ENCODE measurements around the gene USPL1.
"Not testable (repeated sequence)": the region's sequence is repeated elsewhere in the genome, so short reads cannot be mapped to it uniquely, and the experiment has no call there.

USPL1 gene

DNA sequence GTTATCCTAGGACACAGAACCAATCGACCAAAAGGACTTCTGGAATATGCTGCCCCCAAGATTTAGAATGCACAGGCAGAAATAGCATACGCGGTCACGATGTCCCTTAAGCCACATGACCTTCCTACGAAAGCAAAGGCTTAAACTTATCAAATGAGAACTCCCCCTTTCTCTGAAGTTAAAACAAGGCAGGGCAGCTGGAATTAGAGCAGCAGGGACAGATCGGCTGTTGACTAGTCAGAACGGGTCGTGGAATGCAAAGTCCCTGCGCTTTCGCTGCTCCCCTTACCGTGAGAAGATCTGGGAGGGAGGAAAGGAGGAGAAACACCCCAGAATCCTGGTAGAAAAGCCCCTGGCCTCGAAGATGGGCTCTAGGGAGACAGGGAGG lies 799 bp upstream of the USPL1 start:
- no peak for DNase-seq

DNA sequence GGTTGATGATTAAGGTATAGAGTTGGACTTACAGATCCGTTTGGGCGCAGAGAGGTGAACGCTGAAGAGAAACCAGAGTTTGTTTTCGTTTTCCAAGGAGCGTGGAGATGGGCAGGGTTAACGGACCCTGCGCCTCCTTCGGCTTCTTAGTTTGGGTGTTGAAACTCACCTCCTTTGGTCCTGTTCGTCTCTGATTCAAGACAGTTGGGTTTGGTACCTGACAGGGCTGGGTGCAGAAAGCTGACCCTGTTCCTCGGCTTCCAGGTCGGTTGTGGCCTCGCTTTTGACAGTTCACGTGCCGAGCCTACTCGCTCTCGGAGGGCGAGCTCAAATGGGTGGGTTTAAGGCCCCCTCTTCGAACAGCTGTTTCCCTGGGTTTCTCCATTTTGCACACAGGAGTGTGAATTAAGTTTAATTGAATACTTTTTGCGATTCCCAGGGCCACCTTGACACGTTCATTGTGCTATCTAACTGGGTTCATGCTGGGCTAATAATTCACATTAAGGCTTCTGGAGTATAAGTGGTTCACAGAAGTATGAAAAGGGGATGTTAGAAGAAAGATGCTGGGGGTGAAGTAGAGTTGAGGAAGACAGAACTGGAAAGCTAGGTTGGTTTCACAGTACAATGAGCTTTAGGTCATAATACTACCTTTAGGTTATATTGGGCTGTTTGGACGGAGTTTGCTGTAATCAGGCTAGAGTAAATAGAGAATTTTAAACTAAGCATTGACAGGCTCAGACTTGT lies 638 bp downstream of the USPL1 start:
- DNase-seq, result no peak

DNA sequence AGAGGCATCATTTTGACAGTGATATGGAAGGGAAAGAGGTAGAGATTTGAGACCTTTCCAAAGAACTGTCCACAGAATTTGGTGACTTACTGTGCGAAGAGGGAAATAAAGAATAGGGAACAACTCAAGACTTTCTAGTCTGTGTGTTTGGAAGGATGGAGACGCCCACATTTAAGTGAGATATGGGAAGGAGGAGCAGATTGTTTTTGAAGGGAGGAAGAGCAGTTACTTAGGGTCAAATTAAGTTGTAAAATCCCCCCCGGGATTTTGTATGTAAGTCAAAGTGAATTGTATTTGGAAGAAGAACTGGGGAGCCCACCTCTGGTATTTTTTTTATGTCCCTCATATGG lies 1.2 kb downstream of the USPL1 start:
- no peak for DNase-seq

DNA sequence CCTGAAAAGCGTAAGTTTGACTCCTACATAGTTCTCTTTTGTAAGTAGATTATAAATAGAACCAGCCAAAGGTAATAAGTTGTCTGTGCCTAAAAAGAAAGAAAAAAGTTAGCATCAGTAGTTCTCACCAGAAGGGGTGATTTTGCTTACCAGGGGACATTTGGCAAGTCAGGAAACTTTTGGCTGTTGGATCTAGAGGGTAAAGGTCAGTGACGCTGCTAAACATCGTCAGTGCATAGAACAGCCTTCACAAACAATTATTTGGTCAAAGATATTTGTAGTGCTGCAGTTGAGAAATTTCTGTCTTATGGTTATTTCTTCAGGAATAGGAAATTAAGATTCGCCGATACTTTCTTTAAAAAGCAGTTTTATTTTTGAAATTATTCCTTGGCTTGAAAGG lies 2.0 kb downstream of the USPL1 start:
- DNase-seq, result no peak

DNA sequence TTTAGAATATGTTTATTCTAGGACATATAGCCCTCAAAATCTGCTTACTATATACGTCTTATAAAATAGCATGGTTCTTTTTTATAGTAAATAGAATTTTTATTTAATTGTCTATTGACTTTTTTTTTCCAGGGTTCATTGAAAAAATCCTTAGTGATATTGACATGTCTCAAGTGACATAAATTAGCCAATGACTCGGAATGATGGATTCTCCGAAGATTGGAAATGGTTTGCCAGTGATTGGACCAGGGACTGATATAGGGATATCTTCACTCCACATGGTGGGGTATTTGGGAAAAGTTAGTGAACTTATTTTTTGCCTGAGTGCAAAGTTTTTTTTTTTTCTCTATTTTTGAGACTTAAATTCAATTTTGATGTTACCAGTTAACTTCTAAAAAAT lies 3.2 kb downstream of the USPL1 start:
- no peak for DNase-seq

DNA sequence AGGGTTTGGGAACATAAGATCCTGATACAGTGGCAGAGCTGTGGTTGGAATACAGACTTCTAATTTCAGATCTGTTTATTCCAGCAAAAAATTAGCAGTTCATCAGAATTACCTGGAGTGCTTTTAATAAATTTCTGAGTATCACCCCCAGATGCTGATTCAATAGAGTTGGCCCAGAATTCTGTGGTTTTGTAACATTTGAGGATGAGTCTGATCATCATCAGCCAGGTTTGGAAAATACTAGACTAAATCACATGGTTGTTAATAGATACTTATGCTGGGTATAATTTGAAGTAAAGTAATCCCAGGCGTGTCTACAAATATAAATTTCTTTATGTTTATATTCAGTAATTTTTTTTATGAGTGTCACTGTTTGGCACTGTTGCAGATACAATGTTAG lies 4.8 kb downstream of the USPL1 start:
- DNase-seq, result no peak

DNA sequence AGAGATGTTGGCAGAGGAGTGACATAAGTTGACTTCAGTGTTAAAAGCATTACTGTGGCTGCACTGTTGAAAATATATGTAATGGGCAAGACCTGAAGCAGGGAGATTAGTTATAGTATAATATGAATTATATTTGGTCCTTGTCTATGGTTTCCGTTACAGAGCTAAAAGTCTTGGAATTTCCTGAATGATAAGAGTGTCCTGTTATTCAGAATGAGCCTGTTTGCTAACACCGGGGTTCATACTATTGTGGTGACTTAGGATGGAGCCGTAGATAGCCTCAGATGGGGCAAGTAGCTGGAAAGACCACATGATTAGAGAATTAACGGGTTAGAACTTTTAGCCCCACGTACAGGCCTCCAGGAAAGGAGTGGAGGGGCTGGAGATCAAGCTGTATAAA lies 5.7 kb downstream of the USPL1 start:
- no peak for DNase-seq

DNA sequence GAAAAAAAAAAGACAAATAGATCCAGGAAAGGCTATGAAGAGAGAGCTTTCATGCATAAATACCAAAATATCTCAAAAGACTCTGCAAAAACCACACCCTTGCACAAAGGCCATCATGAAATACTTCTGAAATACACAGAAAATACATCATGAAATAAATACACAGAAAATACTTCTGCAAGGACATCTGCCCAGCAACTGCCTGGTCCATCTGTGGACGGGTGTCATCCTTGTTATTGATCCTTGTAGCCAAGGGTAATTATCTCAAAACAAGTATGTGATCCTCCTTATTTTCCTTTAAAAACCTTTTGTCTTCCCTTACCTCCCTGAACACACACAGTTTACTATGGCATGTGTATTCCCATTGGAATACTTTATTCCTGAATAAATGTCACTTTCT lies 6.9 kb downstream of the USPL1 start:
- DNase-seq, result no peak

DNA sequence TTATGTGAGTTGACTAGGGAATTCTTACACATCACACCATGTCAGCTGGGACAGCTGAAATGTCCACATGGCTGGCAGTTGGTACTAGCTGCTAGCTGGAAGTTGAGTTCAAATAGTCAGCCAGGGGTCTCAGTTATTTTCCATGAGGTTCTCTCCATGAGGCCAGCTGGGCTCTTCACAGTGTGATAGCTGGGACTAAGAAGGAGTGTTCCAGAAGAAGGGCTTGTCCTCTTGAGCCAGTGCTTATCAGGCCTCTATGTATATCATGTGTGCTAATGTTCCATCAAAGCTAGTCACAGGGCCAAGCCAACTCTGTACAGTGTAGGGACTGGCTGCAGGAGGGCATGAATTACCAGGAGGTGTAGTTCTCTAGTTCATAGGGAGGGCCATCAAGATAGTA lies 11.8 kb downstream of the USPL1 start:
- no peak for DNase-seq

DNA sequence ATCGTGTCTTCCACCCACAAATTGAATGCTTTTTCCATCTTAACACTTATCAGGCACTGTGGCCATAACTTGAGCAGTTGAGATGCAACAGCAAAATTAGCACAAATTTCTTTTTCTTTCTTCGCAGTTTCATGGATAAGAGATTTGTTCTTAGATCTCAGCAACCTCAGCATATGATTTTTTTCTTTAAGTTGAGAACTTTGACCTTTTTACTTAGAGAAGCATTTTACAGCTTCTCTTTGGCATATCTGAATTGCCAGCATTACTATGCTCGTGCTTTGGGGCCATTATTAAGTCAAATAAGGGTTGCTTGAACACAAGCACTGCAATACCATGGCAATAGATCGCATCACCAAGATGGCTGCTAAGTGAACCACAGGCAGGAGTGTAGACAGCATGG lies 16.1 kb downstream of the USPL1 start:
- no peak for DNase-seq

DNA sequence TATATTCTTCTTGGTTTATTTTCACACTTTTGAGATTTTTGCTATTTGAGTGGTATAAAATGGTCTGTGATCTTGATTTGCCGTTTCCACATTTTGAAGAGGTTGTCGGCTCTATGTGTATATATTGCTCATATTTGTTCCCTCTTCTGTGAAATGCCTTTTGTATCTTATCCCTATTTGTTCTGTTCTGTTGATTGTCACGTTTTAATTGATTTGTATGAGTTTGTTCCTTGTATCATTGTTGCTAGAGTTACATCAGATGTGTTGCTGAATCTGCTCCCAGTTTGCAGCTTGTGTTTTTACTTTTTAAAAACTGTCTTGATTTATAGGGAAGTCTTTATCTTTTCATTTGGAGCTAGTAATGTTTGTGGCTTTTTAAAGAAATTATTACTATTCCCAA lies 17.1 kb downstream of the USPL1 start:
- no peak for DNase-seq

DNA sequence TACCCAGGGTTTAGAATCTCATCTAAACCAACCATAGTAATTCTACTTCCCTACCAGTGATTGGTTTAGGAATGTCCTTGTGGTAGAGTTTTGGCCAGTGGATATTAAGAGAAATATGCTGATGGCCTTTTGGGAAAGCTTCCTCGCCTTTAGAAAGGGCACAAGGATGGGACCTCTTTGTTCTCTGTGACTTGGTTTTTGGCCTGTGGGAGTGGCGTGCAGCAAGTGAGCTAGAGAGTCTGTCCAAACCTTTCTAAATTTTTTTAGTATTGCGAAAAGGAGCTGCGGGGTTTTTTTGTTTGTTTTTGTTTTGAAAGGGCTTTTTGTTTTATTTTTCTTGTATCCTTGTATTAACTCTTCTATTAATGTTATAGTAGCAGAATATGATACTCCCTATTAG lies 20.6 kb downstream of the USPL1 start:
- no peak for DNase-seq

DNA sequence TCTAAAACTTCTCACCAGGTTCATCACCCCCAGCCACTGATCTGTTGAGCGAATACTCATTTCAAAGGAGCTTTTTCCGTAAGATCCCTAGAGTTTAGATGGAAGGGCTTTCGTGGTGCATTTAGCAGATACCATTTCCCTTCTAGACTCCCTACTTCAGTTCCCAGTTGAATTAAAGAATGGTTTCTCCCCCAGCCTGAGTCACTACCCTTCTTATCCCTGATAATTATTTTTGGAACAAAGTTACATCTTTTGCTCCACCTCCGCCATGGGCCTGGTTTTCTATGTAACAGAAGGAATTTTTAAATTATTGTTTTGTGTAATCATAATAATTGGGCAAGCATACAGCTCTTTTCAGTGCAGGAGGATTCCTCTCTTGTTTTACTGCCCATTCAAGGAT lies 22.0 kb downstream of the USPL1 start:
- no peak for DNase-seq

DNA sequence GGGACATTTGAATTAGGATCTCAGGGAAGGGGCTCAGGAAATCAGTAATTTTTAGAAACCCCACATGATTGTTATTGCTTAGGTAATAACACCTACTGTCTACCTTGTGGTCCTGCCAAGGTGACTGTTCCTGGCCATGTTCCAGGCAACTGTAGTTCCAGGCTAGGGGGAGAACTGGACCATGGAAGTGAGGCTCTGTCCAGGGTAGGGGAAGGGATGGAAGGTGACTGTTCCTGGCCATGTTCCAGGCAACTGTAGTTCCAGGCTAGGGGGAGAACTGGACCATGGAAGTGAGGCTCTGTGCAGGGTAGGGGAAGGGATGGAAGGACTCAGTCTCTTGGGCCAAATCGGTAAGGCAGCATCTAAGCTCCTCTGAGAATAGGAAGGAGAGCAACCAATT lies 23.5 kb downstream of the USPL1 start:
- DNase-seq, result not testable (repeated sequence)

DNA sequence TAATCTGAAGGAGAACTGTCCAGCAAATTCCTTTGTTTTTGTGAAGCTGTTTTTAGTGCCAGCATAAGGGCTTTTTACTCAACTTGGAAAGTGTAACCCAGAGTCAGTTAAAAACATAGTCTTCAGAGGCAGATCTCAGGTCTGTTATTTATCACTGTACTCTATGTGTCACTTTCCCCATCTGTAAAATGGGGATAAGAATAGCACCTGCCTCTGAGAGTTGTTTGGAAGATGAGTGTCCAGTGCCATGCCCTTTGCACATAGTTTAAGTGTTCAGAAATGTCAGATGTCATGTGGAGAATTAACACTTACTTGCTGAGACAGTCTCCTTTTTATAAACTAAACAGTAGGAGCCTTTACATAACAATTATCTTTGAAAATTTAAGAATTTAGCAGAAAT lies 27.9 kb downstream of the USPL1 start:
- DNase-seq, result no peak

DNA sequence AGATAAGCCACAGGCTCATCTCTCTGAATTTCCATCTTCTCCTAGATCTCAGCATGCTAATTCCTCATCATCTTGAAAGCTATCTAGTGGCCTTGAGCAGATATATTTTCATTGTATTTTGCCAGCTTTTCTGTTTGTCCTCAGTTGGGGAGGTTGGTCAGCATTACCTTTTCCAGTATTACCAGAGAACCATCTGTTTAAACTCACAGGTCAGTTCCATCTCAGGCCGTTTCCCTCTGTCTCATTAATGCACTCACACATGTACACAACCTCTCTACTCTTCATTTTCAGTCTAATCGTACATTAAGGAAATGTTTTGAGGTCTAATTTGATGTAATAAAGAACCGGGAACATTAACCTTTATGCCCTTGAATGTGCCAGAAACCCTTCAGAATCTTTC lies 29.7 kb downstream of the USPL1 start:
- no peak for DNase-seq

DNA sequence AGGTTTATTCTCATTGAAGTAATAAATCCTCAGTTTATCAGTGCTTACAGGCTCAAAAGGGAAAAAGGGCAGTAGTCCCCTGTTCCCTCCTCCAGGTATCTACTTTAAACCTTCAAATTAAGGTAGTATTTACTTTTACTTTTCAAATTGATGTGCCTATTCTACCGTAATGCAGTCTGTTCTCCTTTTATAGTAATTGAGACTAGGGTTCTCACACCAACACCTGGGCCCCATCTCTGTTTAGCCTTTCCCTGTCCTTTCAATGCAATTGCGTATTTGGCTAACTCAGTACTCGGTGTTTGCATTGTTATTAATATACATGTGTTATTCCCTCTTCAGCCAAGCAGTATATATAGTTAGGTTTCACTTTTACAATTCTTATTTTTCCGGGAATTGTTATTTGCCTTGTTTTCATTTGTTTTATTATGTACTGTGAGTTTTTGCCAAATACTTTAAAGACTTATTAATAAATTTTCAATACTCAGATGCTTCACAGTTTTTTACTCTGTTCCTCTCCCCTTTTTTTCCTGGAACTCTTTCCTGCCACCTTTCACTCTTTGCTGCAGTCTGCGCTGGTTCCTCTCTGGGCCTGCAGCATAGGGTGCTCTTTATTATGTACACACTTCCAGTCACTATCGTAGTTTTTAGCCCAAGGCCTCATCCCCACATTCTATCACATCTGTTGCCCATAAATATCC lies 30.3 kb downstream of the USPL1 start:
- no peak for DNase-seq

DNA sequence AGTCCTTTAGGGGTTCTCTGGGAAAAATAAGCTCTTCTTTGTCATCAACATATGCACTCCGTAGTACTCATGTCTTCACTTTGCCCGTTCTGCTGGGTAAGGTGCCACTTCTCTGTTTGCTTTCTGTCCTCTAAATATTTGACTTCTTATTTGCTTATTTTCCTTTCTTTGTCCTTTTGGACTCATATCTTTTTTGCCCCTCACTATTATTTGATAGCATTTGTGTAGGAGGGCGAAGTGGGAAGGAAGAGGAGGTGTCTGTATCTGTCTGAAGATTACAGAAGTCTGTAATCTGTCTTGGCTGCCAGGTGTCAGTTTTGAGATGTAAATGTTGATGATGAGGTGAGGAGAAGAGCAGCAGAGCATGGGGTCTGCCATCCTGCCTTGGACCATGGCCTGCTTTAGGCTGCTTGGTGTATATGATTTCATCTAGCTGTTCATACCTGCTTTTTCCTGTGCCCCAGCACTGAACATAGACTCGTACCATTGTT lies 30.8 kb downstream of the USPL1 start:
- DNase-seq, result no peak

DNA sequence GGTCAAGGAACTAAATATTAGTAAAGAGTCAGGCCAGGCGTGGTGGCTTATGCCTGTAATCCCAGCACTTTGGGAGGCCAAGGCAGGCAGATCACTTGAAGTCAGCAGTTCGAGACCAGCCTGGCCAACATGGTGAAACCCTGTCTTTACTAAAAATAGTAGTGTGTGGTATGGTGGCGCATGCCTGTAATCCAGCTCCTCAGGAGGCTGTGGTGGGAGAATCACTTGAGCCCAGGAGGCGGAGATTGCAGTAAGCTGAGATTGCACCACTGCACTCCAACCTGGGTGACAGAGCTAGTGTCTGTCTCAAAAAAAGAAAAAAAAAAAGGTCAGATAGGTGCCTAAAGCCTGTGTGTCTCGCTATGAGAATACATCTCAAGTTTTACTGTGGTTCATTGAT lies 33.9 kb downstream of the USPL1 start:
- DNase-seq, result not testable (repeated sequence)

DNA sequence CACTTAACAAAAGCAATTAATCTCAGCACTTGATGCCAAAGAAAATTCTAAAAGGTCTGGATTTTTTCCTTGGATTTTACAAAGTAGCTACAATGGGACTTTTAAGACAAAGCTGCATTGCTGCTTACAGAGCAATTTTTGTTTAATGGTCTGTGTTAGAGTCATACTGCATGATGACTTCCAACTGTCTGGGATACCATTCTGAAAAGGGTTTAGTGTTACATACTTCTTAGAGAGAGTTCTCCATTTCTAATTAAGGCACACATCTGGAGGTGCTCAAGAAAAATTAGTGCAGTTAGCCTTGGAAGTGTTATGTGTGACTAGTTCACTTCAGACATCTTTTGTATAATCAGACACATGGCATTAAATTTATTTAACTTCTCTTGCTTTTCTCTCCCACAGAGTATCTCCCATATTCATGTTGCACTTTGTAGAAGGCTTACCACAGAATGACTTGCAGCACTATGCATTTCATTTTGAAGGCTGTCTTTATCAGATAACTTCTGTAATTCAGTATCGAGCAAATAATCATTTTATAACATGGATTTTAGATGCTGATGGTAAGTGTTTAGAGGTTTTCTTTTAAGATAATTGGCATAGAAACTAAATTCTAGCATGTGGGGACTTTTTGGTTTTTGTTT lies 35.1 kb downstream of the USPL1 start:
- no peak for DNase-seq

DNA sequence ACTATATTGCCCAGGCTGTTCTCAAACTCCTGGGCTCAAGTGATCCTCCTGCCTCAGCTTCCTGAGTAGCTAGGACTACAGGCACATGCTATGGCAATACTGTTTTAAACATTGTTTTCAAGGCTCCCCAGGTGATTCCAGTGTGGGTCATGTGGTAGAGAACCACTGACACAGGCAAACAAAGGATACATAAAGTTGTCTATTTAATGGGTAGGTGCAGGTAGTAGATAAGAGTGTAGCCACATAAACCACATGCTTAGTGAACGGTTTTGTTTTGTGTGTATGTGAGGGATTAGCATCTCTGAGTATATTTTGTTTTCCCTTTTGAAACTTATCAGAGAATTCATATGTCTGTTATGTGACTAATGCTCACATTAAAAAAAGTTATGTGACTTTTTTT lies 36.7 kb downstream of the USPL1 start:
- no peak for DNase-seq

DNA sequence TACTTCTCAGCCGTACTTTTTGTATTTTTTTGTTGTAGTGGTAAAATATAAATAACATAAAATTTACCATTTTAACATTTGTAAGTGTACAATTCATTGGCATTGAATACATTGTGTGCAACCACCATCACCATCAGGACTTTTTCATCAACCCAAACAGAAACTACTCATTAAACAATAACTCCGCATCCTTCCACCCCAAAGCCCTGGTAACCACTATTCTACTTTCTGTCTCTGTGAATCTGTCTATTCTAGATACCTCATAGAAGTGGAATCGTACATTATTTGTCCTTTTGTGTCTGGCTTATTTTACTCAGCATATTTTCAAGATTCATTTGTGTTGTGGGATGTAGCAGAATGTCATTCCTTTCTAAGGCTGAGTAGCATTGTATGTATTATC lies 38.5 kb downstream of the USPL1 start:
- DNase-seq, result no peak

DNA sequence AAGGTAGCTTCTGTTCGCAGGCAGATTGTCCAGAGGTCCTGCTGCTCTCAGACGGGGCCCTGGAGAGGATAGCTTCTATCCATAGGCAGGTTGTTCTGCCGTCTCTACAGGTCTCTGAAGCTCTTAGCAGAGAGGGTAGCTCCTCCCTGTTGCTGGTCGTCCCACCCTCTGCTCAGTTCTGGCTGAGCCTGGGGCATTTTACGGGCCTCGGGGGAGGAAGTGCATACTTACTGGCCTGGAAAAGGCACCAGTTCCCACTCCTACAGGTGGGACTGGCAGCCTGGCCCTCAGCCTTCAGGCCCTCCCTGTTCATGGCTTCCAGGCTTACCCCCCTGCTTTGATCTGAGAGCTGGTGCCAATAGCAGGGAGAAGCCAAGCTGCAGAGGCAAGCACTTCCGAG lies 42.3 kb downstream of the USPL1 start:
- no peak for DNase-seq

DNA sequence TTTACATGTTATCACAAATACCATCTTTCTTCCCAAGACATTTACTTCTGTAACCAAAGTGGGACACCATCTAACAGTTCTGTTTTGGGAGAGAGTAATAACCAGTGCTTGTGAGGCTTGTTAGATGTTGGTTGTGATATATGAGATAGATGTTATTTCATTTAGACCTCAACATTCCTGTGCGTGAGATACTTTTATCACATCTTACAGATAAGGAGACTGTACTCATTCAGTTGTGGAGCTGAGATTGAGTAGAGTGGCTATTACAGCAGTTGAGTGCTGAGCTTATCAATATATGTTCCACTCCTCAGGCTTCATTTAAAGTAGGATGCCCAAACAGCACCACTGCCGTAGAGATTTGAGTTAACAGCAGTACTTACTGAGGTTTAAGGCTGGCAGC lies 43.1 kb downstream of the USPL1 start:
- no peak for DNase-seq
